T-helper 1 cell treated with Interleukin-12 subunit alpha and Interleukin-12 subunit beta and Interleukin-4 antibody, amounts not matched to agents 30 μg/mL and 1 μg/mL, for 36 hours (primary cell): ENCODE measurements around the gene SYNCRIP.
A peak's percentile ranks its signal among the peaks of the same experiment; 100 is the strongest.
"Not testable (repeated sequence)": the region's sequence is repeated elsewhere in the genome, so short reads cannot be mapped to it uniquely, and the experiment has no call there.

ENCODE experiments used
- H3K27ac Mint-ChIP-seq: one replicate; pipeline ENCODE4 v1.8.0; 2021; ENCODE audit warnings: mild to moderate bottlenecking, mixed read lengths
- H3K27me3 Mint-ChIP-seq: one replicate; pipeline ENCODE4 v1.8.0; 2021; ENCODE audit warnings: low read depth, mixed read lengths
- H3K36me3 Mint-ChIP-seq: one replicate; pipeline ENCODE4 v1.8.0; 2021; ENCODE audit warnings: low read depth, mixed read lengths
- H3K4me1 Mint-ChIP-seq: one replicate; pipeline ENCODE4 v1.8.0; 2021; ENCODE audit warnings: low read depth, mixed read lengths
- H3K4me3 Mint-ChIP-seq: one replicate; pipeline ENCODE4 v1.8.0; 2021; ENCODE audit warnings: mild to moderate bottlenecking, moderate library complexity, mixed read lengths
- H3K9me3 Mint-ChIP-seq: one replicate; pipeline ENCODE4 v1.8.0; 2021; ENCODE audit warnings: mixed read lengths

SYNCRIP gene

DNA sequence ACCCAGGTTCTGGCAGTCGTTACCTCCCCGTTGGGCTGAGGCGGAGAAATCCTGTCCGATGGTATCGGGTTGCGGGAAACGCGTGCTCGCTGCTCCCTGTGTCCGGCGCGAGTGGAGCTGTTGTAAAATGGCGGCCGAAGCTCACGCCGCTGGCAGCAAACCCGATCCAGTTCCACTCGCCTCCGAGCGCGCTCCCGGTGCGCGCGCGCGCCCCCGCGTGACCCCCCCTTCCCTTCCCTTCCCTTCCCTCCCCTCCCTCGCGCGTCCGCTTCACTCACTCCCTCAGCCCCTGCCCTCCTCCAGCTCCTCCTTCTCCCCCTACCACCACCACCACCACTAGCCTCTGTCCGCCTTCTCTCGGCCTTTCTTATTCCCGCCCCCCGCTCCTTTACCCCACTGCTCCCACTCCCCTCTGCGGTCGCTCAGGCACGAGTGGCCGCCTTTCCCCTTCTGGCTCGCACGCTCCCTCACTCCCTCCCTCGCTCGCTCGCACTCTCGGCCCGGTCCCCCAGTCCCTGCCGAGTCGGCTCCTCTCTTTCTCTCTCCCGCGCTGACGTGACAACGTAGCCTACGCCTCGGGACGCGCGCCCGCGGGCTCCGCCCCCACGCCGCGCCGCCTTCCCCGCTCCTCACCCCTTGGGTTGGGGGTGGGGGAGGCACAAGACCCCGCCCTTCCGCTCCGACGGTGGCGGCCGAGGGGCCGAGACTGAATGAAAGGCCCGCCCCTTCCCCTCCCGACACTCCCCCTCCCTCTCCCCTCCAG is at the start of gene SYNCRIP:
Gene SYNCRIP (minus strand): TSS at position 113 of the 763 bp plus-strand sequence. CDS start 1,447 bp downstream, outside the sequence.
- peak within 1 kb of the TSS; percentile 97 for H3K27ac Mint-ChIP-seq
- H3K27me3 Mint-ChIP-seq: peaks cover 4% of the 10 kb centered on the region
- H3K4me1 Mint-ChIP-seq: peaks cover 41% of the 10 kb centered on the region
- peaks cover 37% of the 10 kb centered on the region for H3K36me3 Mint-ChIP-seq
- H3K9me3 Mint-ChIP-seq: no peaks in the 10 kb centered on the region
- peak within 1 kb of the TSS; percentile 89 for H3K4me3 Mint-ChIP-seq

DNA sequence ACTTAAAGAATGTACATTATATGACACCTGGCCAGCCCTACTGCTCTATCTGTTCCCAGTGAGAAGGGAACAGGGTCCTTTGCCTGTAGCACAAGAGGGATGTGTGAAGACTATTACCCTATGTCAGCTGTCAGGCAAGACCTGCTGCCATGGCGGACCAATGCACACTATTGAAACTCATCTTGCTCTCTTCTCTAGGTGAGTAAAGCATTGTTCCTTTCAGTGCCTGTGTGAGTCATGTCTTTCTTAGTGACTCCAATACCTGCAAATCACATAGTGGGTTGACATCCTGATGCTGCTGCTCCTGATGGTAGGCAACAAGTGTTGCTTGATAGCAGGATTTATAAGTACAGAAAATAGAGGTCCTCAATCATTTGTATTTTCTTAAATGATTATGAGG is 48.8 kb upstream of the SYNCRIP start:
- H3K9me3 Mint-ChIP-seq: no peaks in the 10 kb centered on the region
- H3K27me3 Mint-ChIP-seq: peaks cover 8% of the 10 kb centered on the region
- no peak overlapping the region for H3K27ac Mint-ChIP-seq
- H3K36me3 Mint-ChIP-seq: no peaks in the 10 kb centered on the region
- no peaks in the 10 kb centered on the region for H3K4me1 Mint-ChIP-seq
- no peak overlapping the region for H3K4me3 Mint-ChIP-seq

DNA sequence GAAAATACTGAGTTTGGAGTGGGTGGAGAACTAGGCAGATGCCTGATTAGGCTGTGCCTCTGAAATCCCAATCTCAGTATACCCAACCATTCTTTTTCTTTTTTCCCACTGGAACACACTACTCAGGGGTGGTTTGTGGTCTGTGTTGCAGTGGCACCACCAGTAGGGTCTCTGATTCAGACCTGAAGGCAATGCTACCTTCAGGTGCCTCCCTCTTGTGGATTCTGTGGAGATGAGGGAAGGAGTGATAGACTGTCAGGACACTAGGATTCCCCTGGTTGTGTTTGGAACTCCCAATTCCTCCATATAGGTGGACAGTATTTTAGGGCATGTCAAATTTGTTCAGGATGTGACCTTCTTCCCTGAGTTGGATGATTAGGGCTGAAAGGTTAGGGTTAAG is 47.4 kb upstream of the SYNCRIP start:
- Mint-ChIP-seq H3K4me3 (no peak overlapping the region), H3K36me3 (no peaks in the 10 kb centered on the region), H3K4me1 (peaks cover 3% of the 10 kb centered on the region), H3K9me3 (no peaks in the 10 kb centered on the region), H3K27ac (no peak overlapping the region), H3K27me3 (peaks cover 8% of the 10 kb centered on the region)

DNA sequence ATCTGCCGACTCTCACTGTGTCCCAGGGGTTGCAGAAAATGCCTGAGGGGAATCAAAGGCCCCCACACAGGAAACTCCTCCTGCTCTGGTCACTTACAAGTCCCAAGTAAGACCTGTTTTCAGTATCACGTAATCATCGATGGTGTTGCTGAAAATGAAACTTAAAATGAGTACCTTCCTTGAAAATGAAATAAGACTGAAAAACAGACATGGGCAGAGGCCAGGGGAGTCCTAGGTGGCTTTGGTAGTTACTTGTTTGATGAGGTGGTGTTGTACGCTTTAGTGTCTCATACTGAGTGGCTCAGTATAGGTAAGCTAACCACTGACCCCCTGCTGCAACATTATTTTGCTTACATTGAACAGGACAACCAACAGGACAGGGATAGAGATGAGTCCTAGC is 43.0 kb upstream of the SYNCRIP start:
- peaks cover 2% of the 10 kb centered on the region for H3K36me3 Mint-ChIP-seq
- H3K4me1 Mint-ChIP-seq: peaks cover 4% of the 10 kb centered on the region
- peaks cover 6% of the 10 kb centered on the region for H3K9me3 Mint-ChIP-seq
- no peak overlapping the region for H3K27ac Mint-ChIP-seq
- no peak overlapping the region for H3K4me3 Mint-ChIP-seq
- H3K27me3 Mint-ChIP-seq: no peaks in the 10 kb centered on the region

DNA sequence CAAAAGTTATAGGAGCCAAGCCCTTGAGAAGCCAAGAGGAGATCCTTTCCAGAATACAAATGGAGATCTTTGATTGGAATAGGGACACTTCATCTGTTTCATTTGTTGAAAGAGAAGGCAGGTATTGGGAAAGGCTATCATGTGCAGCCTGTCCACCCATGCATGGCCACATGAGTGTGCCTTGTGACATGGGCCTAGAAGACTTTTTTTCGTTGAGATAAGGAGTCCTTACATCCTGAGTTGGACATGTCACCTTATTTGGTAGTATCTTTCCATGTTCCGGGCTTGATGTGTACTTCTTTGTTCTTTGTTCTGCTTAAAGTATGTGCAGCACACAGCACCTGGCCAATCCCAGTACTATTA is 42.1 kb upstream of the SYNCRIP start:
- Mint-ChIP-seq H3K27ac (no peak overlapping the region), H3K27me3 (no peaks in the 10 kb centered on the region)

DNA sequence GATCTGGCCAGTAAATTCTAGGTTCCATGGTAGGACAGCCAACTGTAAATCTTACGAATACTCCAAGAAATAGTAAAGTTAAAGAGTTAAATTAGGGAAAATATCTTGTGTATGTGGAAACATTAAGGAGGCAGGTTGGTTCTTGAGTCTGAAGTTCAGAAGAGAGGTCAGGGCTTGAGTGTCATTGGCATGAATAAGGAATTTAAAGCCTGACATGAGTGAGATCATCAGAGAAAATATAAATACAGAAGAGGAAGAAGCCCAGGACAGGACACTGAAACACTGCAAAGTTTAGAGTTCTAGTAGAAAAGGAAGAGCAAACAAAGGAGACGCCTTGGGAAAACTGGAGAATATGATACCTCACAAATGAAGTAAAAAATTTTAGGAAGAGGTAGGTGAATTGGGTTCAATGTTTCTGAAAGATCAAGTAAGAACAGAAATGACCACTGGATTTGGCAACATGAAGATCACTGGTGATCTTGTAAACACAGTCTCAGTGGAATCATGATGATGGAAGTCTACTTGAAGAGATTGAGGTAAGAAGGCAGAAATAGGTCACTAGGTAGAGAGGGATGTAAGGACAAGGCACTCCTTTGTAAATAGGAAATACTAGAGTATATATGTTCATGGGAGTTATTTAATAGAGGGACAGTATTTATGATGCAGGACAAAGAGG is 41.6 kb upstream of the SYNCRIP start:
- no peaks in the 10 kb centered on the region for H3K27me3 Mint-ChIP-seq
- H3K4me1 Mint-ChIP-seq: peaks cover 15% of the 10 kb centered on the region
- no peak overlapping the region for H3K27ac Mint-ChIP-seq
- H3K9me3 Mint-ChIP-seq: peaks cover 6% of the 10 kb centered on the region
- peaks cover 2% of the 10 kb centered on the region for H3K36me3 Mint-ChIP-seq
- H3K4me3 Mint-ChIP-seq: no peak overlapping the region

More for the DNA sequence above, 42.1 kb upstream of the SYNCRIP start:
- H3K9me3 Mint-ChIP-seq: peaks cover 6% of the 10 kb centered on the region
- H3K4me3 Mint-ChIP-seq: no peak overlapping the region
- peaks cover 2% of the 10 kb centered on the region for H3K36me3 Mint-ChIP-seq
- peaks cover 11% of the 10 kb centered on the region for H3K4me1 Mint-ChIP-seq

DNA sequence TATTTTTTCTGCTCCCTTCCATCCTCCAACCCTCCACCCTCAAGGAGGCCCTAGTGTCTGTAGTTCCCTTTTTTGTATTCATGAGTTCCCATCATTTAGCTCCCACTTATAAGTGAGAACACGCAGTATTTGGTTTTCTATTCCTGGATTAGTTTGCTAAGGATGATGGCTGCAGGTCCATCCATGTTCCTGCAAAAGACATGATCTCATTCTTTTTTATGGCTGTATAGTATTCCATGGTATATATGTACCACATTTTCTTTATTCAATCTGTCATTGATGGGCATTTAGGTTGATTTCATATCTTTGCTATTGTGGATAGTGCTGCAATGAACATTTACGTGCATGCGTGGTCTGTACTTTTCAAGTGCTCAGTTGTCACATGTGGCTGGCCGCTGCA is 39.2 kb upstream of the SYNCRIP start:
- not testable (repeated sequence) for H3K27ac Mint-ChIP-seq, H3K4me3 Mint-ChIP-seq, H3K27me3 Mint-ChIP-seq, H3K9me3 Mint-ChIP-seq
- Mint-ChIP-seq H3K36me3 (peaks cover 19% of the 10 kb centered on the region), H3K4me1 (peaks cover 22% of the 10 kb centered on the region)

DNA sequence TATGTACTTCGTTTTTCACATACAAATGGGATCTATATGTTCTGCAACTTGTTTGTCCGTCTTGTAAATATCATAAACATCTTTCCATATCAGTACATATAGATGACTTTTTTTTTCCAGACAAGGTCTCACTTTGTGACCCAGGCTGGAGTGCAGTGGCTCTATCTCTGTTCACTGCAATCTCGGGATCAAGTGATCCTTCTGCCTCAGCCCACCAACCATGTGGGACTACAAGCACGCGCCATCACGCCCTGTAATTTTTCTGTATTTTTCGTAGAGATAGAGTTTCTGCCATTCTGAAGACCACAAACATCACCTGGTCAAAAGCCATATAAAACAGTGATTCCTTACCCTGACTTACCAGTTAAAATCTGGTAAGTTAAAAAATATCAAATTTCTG is 37.7 kb upstream of the SYNCRIP start:
- peaks cover 6% of the 10 kb centered on the region for H3K9me3 Mint-ChIP-seq
- peaks cover 34% of the 10 kb centered on the region for H3K36me3 Mint-ChIP-seq
- no peaks in the 10 kb centered on the region for H3K27me3 Mint-ChIP-seq
- H3K27ac Mint-ChIP-seq: no peak overlapping the region
- H3K4me1 Mint-ChIP-seq: peaks cover 33% of the 10 kb centered on the region
- peak overlapping the region; percentile 41 for H3K4me3 Mint-ChIP-seq

DNA sequence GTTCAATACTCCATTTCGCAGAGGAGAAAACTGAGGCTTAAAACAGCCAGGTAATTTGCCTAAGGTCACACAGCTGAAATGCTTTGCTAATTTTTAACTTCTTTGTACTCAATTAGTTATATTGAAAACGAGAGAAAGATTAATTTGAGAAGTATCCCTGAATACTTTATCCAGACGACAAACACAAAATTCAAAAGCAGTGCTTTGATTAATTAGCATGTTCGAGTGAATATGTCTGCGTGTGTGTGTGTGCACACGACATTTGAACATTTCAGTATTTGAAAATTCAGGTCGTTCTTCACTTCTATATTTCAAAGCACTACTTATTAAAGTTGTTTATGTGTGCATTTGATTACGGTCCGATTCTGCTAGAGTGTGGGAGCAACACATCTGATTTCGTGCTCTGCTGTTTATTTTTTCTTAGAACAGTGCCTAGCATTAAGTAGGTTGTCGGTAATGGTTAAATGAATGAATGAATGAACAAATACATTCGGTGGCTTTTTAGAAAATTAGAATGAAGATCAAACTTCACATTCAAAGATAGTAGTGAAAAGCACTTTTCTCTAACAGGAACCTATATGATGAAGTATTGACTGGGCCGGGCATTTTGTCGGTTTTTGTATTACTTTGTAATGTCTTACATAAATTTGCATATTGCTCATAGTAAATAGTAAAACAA is 36.9 kb upstream of the SYNCRIP start:
- H3K27ac Mint-ChIP-seq: peak overlapping the region; percentile 96
- peak overlapping the region; percentile 94 for H3K4me3 Mint-ChIP-seq
- H3K36me3 Mint-ChIP-seq: peaks cover 39% of the 10 kb centered on the region
- peaks cover 41% of the 10 kb centered on the region for H3K4me1 Mint-ChIP-seq
- H3K9me3 Mint-ChIP-seq: peaks cover 6% of the 10 kb centered on the region
- H3K27me3 Mint-ChIP-seq: no peaks in the 10 kb centered on the region

DNA sequence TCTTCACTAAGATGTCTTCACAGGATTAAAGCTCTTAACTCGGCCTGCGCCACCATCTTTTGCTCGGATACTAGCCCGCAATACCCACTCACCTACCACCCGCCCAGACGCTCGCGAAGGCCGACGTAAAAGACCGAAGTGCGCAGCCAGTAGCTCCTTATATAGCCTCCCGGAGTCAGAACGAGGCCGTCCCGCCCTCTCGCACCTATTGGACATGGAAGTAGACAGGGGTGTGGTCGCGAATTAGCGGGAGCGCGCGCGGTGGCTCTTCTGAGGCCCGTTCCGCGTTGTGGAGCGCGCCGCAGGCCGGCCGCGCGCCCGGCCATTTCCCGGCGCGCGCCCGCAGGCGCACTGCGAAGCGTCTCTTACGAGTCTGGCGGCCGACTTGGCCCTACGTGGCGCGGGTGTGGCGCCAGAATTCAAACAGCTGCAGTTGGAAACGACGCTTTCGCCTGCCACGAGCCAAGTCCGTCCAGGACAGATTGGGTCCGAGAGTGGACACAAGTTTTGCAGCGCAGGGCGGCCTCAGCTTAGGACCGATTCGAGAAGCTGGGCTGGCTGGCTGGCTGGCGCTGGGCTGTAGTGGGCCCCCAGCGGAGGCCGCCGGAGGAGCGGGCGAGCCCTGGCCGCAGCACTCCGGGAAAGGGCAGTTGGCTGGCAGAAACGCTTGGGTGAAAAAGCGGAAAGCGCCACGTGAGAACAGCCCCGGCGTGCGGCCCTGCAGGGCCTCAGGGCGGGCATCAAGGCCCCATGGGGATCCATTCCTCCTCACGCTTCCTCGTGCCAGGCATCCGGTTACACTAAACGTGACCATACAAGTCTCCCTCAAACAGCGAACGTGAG is 36.1 kb upstream of the SYNCRIP start:
- Mint-ChIP-seq H3K27me3 (no peaks in the 10 kb centered on the region), H3K4me1 (peaks cover 47% of the 10 kb centered on the region), H3K36me3 (peaks cover 47% of the 10 kb centered on the region), H3K4me3 (peak overlapping the region; percentile 94), H3K9me3 (peaks cover 6% of the 10 kb centered on the region), H3K27ac (peak overlapping the region; percentile 96)

DNA sequence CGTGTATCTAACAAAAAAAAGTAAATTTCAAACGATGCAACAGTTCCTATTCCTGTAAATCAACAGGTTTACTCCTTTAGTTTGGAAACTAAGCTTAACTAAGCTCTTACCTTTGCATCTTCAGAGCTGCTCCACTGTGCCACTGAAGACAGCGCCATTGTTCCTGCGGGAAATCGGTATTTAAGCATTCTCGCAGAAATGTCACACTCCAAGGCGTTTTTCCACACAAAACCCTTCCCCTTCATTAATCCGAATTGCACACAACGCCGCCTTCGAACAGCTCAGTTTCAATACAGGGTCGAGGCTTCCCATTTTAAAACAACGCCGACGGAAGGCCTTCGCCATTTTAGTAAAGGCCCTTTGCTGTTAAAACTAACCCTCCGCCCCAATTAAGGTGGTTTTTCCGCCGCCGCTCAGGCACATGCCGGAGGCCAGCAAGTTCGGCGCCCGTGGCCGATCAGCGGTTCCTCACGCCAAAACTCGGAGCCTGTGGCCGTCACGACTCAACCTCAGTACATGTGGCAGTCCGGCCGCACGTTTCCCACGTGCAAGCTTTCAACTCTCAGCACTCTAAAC is 35.4 kb upstream of the SYNCRIP start:
- peak overlapping the region; percentile 96 for H3K27ac Mint-ChIP-seq

DNA sequence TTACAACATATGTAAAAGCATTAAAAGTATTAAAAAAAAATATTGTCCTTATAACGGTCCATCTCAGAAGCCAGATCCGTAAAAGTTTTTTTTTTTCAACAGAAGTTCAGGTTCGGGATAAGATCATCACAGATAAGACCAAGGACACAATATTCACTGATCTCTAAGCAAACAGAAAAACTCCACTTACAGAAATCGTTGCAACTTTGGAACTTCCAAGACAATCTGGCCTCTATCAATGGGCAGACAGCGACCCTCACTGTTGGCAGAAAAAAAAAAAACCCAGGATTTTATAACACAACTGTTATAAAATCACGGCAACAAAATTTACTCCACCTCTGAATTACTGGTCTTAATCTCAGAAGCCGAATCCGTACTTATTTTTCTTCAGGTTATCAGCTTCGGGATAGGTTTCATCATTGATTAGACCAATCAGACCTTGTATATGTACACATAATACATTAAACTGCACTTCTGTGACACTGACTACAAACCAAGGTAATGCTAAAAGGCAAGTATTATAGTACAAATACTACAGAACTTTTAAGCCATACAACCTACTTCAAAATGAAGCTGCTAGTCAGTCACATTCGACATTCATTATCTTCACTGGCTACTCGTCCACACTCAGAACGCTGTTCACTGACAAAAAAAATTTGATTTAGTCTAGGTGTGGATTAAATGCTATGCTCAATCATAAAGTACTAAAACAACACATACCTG is 34.7 kb upstream of the SYNCRIP start:
- Mint-ChIP-seq H3K27me3 (no peaks in the 10 kb centered on the region), H3K4me3 (peak overlapping the region; percentile 94), H3K9me3 (peaks cover 6% of the 10 kb centered on the region), H3K27ac (peak overlapping the region; percentile 96), H3K36me3 (peaks cover 58% of the 10 kb centered on the region), H3K4me1 (peaks cover 59% of the 10 kb centered on the region)

More for the DNA sequence above, 35.4 kb upstream of the SYNCRIP start:
- Mint-ChIP-seq H3K4me1 (peaks cover 53% of the 10 kb centered on the region), H3K27me3 (no peaks in the 10 kb centered on the region), H3K4me3 (peak overlapping the region; percentile 94), H3K36me3 (peaks cover 53% of the 10 kb centered on the region), H3K9me3 (peaks cover 6% of the 10 kb centered on the region)

DNA sequence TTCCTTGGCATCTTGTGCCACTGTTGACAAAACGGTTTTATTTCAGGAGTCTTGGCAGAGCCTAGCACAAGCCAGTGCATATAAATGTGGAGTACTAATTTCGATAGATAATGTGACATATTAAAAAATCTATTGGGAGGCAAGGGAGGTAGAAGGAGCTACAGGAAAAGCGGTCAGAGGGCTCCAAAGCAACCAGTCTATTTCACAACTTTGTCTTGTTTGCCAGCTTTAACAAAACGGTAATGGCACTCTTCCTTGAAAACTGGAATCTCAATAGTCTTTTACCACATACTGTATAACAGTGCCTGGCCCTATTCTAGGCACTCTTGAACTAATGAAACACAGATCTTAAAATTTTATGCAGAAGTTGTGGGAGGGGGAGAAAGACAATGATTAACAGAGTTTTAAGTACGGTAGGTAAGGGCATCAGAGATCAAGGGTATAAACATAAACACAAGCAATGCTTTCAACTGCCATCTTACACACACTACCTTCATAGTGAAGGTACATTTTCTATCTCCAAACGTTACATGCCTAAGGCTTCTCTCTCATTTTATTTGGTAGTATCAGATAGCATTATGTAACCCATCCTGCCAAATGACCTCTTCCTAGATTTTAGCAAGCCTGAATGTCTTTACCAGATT is 33.5 kb upstream of the SYNCRIP start:
- Mint-ChIP-seq H3K9me3 (no peaks in the 10 kb centered on the region), H3K36me3 (peaks cover 57% of the 10 kb centered on the region), H3K27me3 (no peaks in the 10 kb centered on the region), H3K27ac (peak overlapping the region; percentile 56), H3K4me1 (peaks cover 60% of the 10 kb centered on the region), H3K4me3 (peak overlapping the region; percentile 94)
